Astrocyte (in vitro differentiated cells and primary cell): ENCODE data around the gene DNAH14. TPM values are rescaled to one million over a fixed set of nuclear protein-coding genes. Genes with fewer than 3 reads are reported as not detected.

Source experiments
- DNase-seq: peaks from one replicate; pipeline ENCODE4 v3.0.0-alpha.2; 2010; ENCODE audit warnings: low read depth
- FAIRE-seq: peaks from 2 replicates; lab custom pipeline; 2011; peaks lifted over from hg19 to GRCh38; lab: Jason Lieb, UNC
- H2AFZ ChIP-seq: 2 replicates; pipeline ENCODE4 v1.6.0; 2012; ENCODE audit warnings: low read depth, low read length, inconsistent platforms
- H3K27ac ChIP-seq: 2 replicates; pipeline ENCODE4 v1.5.1; 2011; ENCODE audit warnings: low read depth, low read length, inconsistent platforms
- H3K27me3 ChIP-seq: 2 replicates; pipeline ENCODE4 v1.6.0; 2011; ENCODE audit warnings: low read length, inconsistent platforms; ENCODE audit not compliant: insufficient read depth
- H3K36me3 ChIP-seq: 2 replicates; pipeline ENCODE4 v1.5.1; 2011; ENCODE audit warnings: low read length, inconsistent platforms; ENCODE audit not compliant: insufficient read depth
- H3K4me1 ChIP-seq: 2 replicates; pipeline ENCODE4 v1.5.1; 2011; ENCODE audit warnings: low read length, inconsistent platforms; ENCODE audit not compliant: insufficient read depth
- H3K4me2 ChIP-seq: 2 replicates; pipeline ENCODE4 v1.6.0; 2012; ENCODE audit warnings: low read length, inconsistent platforms
- H3K4me3 ChIP-seq: 2 replicates; pipeline ENCODE4 v1.5.1; 2011; ENCODE audit warnings: low read depth, mild to moderate bottlenecking, low read length, inconsistent platforms; ENCODE audit not compliant: insufficient read depth
- H3K79me2 ChIP-seq: 2 replicates; pipeline ENCODE4 v1.6.0; 2012; ENCODE audit warnings: mild to moderate bottlenecking, low read length, inconsistent platforms; ENCODE audit not compliant: insufficient read depth
- H3K9ac ChIP-seq: 2 replicates; pipeline ENCODE4 v1.6.0; 2012; ENCODE audit warnings: mild to moderate bottlenecking, low read length, inconsistent platforms
- H3K9me3 ChIP-seq: 2 replicates; pipeline ENCODE4 v1.5.1; 2012; ENCODE audit warnings: low read depth, mild to moderate bottlenecking, low read length, inconsistent platforms; ENCODE audit not compliant: insufficient read depth
- H4K20me1 ChIP-seq: 2 replicates; pipeline ENCODE4 v1.6.0; 2012; ENCODE audit warnings: low read length, inconsistent platforms; ENCODE audit not compliant: insufficient read depth
- H3K27ac Mint-ChIP-seq: one replicate; pipeline ENCODE4 v1.8.0; 2021; ENCODE audit warnings: mild to moderate bottlenecking, mixed read lengths; ENCODE audit not compliant: unreplicated experiment
- H3K27me3 Mint-ChIP-seq: one replicate; pipeline ENCODE4 v1.8.0; 2021; ENCODE audit warnings: low read depth, mixed read lengths; ENCODE audit not compliant: unreplicated experiment
- H3K36me3 Mint-ChIP-seq: one replicate; pipeline ENCODE4 v1.8.0; 2021; ENCODE audit warnings: low read depth, mixed read lengths; ENCODE audit not compliant: unreplicated experiment
- H3K4me1 Mint-ChIP-seq: one replicate; pipeline ENCODE4 v1.8.0; 2021; ENCODE audit warnings: low read depth, mixed read lengths; ENCODE audit not compliant: unreplicated experiment
- H3K4me3 Mint-ChIP-seq: one replicate; pipeline ENCODE4 v1.8.0; 2021; ENCODE audit warnings: mild to moderate bottlenecking, moderate library complexity, mixed read lengths; ENCODE audit not compliant: unreplicated experiment
- H3K9me3 Mint-ChIP-seq: one replicate; pipeline ENCODE4 v1.8.0; 2021; ENCODE audit warnings: mild to moderate bottlenecking, mixed read lengths; ENCODE audit not compliant: unreplicated experiment
- EZH2 ChIP-seq: IDR thresholded peaks from 2 replicates; pipeline ENCODE4 v1.6.1; 2012; ENCODE audit warnings: mild to moderate bottlenecking, low read length, inconsistent platforms; ENCODE audit not compliant: insufficient read depth
- total RNA-seq: library from RNA; stranded (reverse); gene quantifications from 2 replicates; pipeline ENCODE4 v1.2.1, GENCODE V29; 2021
- TF ChIP-seq, protein P1 (sequence below): IDR thresholded peaks from 2 replicates; pipeline ENCODE4 v1.5.1; 2011; ENCODE audit warnings: low read depth, mild to moderate bottlenecking, inconsistent platforms, low read length, moderate library complexity; ENCODE audit not compliant: insufficient read depth

Gene DNAH14
- total RNA-seq, 1 donor from 2014 or later: 21.2 TPM

DNA sequence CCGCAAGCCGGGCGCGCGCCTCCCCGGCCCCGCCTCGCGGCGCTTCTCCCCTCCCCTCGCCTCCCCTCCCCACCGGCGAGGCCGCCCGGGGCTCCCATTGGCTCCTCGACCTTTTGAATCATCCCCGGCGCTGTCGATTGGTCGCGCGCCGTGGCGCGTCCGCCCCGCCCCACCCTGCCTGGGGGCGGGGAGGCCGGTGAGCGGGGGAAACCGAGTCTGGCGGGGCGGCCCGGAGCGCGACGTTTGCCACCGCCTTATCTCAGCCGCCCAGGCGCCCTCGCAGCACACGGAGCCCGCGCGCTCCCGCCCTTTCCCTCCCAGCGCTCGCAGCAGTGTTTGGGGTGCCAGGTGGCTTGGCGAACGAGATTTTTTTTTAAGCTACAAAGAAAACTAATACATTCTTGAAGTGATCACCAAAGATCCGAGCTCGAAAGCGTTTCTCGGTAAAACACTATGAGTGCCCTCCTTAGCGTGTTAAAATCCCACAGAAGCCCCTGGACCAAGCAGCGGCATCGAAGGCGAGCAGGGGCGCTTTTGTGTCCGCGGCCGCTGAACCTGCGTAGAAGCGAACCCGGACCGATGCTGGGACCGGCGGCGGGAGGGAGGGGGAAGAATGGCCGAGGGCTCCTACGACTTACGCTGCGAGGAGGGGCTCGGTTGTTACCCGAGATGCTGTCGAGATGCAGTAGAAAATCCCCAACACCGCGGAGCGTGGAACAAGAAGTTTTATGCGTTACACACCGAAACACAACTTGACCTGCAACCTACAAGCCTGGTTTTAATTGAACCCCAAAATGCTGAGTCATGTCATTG, 498.8 kb downstream of the DNAH14 start:
- FAIRE-seq (no peak), DNase-seq (peak; percentile 76)
- Histone ChIP-seq H3K27ac (peak overlapping the region; percentile 77), H3K36me3 (no peaks in the 10 kb centered on the region), H4K20me1 (peaks cover 32% of the 10 kb centered on the region), H3K27me3 (peaks cover 2% of the 10 kb centered on the region), H3K9ac (peak overlapping the region; percentile 85), H3K79me2 (peaks cover 46% of the 10 kb centered on the region), H2AFZ (peak overlapping the region; percentile 92), H3K4me2 (peak overlapping the region; percentile 93), H3K4me1 (peaks cover 35% of the 10 kb centered on the region), H3K9me3 (peaks cover 4% of the 10 kb centered on the region), H3K4me3 (peak overlapping the region; percentile 88)
- peaks cover 32% of the 10 kb centered on the region for H3K4me1 Mint-ChIP-seq
- peak overlapping the region; percentile 30 for H3K27ac Mint-ChIP-seq
- H3K36me3 Mint-ChIP-seq: peaks cover 3% of the 10 kb centered on the region
- H3K27me3 Mint-ChIP-seq: peaks cover 5% of the 10 kb centered on the region
- peaks cover 9% of the 10 kb centered on the region for H3K9me3 Mint-ChIP-seq
- H3K4me3 Mint-ChIP-seq: peak overlapping the region; percentile 86
- TF ChIP-seq, protein P1, sequence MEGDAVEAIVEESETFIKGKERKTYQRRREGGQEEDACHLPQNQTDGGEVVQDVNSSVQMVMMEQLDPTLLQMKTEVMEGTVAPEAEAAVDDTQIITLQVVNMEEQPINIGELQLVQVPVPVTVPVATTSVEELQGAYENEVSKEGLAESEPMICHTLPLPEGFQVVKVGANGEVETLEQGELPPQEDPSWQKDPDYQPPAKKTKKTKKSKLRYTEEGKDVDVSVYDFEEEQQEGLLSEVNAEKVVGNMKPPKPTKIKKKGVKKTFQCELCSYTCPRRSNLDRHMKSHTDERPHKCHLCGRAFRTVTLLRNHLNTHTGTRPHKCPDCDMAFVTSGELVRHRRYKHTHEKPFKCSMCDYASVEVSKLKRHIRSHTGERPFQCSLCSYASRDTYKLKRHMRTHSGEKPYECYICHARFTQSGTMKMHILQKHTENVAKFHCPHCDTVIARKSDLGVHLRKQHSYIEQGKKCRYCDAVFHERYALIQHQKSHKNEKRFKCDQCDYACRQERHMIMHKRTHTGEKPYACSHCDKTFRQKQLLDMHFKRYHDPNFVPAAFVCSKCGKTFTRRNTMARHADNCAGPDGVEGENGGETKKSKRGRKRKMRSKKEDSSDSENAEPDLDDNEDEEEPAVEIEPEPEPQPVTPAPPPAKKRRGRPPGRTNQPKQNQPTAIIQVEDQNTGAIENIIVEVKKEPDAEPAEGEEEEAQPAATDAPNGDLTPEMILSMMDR: no peak
- TF ChIP-seq EZH2: no peak

DNA sequence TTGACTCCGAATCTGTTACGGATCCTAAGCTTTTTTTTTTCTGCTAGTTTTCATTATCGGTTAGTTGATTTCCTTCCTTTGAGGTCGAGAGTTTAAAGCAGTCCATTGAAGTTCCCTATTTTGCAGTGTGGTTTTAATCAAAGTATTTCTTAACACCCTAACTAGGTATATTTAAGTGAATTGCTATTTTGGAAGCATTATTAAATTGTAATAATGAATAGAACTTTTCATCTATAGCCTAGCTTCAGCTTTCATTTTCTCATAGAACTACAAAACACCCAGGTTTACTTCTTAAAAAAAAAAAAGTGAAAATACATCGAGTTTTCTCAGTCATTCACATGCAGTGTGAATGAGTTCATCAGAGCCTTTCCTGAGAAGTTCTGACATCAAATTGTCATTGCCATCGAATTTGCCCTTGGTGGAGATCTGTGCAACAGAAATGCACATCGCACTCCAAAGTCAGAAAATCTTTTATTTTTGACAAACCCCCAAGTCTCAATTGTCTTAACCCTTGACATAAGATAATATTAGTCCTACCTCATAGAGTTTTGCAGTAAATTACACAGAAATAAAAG, 499.5 kb downstream of the DNAH14 start:
- Histone ChIP-seq H3K79me2 (peaks cover 39% of the 10 kb centered on the region), H4K20me1 (peaks cover 26% of the 10 kb centered on the region), H3K9me3 (peaks cover 4% of the 10 kb centered on the region), H2AFZ (peak overlapping the region; percentile 92), H3K9ac (peak overlapping the region; percentile 85), H3K4me2 (peak overlapping the region; percentile 93), H3K27me3 (peaks cover 3% of the 10 kb centered on the region), H3K27ac (peak overlapping the region; percentile 77), H3K4me3 (peak overlapping the region; percentile 88), H3K36me3 (no peaks in the 10 kb centered on the region), H3K4me1 (peaks cover 28% of the 10 kb centered on the region)
- H3K4me1 Mint-ChIP-seq: peaks cover 25% of the 10 kb centered on the region
- H3K36me3 Mint-ChIP-seq: peaks cover 3% of the 10 kb centered on the region
- peaks cover 9% of the 10 kb centered on the region for H3K9me3 Mint-ChIP-seq
- FAIRE-seq: no peak
- TF ChIP-seq, protein P1: no peak
- no peak for TF ChIP-seq EZH2
- H3K27me3 Mint-ChIP-seq: peaks cover 5% of the 10 kb centered on the region
- no peak for DNase-seq
- H3K4me3 Mint-ChIP-seq: peak overlapping the region; percentile 86
- peak overlapping the region; percentile 30 for H3K27ac Mint-ChIP-seq
